Colonic mucosa (tissue), 4 donors: Measurements from ENCODE around the gene SPRR2D. TPM values are rescaled to one million over a fixed set of nuclear protein-coding genes. Genes with fewer than 3 reads are reported as not detected.
"Not testable (repeated sequence)": the region's sequence is repeated elsewhere in the genome, so short reads cannot be mapped to it uniquely, and the experiment has no call there.

ENCODE experiments used
- DNase-seq: peaks from one replicate; pipeline ENCODE4 v3.0.0-alpha.2; 2020
- H3K27ac ChIP-seq: fragments of 200-600 bp; one replicate; pipeline ENCODE4 v1.8.0; 2021
- H3K27me3 ChIP-seq: fragments of 200-600 bp; one replicate; pipeline ENCODE4 v1.8.0; 2021
- H3K36me3 ChIP-seq: fragments of 200-600 bp; one replicate; pipeline ENCODE4 v1.8.0; 2021
- H3K4me1 ChIP-seq: fragments of 200-600 bp; one replicate; pipeline ENCODE4 v1.8.0; 2021; ENCODE audit warnings: mild to moderate bottlenecking
- H3K4me3 ChIP-seq: fragments of 200-600 bp; one replicate; pipeline ENCODE4 v1.8.0; 2021
- H3K9ac ChIP-seq, 2 donors: one replicate each; pipeline ENCODE4 v1.7.0; 2013; ENCODE audit warnings: control low read depth in 2 of 2, low read depth in 2 of 2, low read length in 2 of 2
- H3K9me3 ChIP-seq: fragments of 200-600 bp; one replicate; pipeline ENCODE4 v1.8.0; 2021
- intact Hi-C: fragments of 100-400 bp; cut with DNase I; formaldehyde crosslinking; loops from one replicate; pipeline ENCODE4 v1.14.1; 2022
- total RNA-seq, 2 donors: library from RNA; stranded (reverse); fragmentation: NEBNext Ultra II Directional in 1 of 2; extraction: Animal tissue kit (Norgen Biotek cat#: 25700) in 1 of 2; gene quantifications; one replicate each; pipeline ENCODE4 v1.2.1, GENCODE V29; 2021
- TF ChIP-seq, protein P1 (sequence below): fragments of 200-600 bp; IDR thresholded peaks from one replicate; pipeline ENCODE4 v1.8.0; 2022; ENCODE audit warnings: antibody characterized with exemption, mild to moderate bottlenecking
- donor health status: healthy.
- donor health status: DM: no; HTN: no; CAD: no.
- donor health status: DM: no; HTN: no; CAD: no.

The SPRR2D gene
- total RNA-seq, 2 donors from 2014 or later = not detected

DNA sequence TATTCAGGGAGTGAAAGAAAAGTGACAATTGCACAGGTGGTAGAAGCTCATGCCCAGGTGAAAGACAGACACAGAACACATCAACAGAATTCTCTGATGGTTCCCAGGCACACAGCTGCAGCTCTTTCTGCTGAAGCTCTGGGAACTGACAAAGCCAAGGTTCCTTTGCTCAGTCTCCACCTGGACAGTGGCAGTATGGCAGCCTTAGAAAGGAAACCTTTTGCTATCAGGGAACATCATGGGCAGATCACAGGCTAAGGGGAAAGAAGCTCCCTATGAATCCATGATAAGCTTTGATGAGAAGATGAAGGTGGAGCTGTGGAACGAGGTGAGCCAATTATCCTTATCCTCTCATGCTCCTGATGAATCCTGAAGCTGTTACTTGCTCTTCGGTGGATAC lies 29.3 kb upstream of the SPRR2D start:
- no peak for DNase-seq
- H3K9ac ChIP-seq = no peak overlapping the region
- H3K36me3 ChIP-seq = no peaks in the 10 kb centered on the region
- H3K27ac ChIP-seq = no peak overlapping the region
- TF ChIP-seq, protein P1, sequence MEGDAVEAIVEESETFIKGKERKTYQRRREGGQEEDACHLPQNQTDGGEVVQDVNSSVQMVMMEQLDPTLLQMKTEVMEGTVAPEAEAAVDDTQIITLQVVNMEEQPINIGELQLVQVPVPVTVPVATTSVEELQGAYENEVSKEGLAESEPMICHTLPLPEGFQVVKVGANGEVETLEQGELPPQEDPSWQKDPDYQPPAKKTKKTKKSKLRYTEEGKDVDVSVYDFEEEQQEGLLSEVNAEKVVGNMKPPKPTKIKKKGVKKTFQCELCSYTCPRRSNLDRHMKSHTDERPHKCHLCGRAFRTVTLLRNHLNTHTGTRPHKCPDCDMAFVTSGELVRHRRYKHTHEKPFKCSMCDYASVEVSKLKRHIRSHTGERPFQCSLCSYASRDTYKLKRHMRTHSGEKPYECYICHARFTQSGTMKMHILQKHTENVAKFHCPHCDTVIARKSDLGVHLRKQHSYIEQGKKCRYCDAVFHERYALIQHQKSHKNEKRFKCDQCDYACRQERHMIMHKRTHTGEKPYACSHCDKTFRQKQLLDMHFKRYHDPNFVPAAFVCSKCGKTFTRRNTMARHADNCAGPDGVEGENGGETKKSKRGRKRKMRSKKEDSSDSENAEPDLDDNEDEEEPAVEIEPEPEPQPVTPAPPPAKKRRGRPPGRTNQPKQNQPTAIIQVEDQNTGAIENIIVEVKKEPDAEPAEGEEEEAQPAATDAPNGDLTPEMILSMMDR = no peak
- intact Hi-C loops = no loop called here
- no peak overlapping the region for H3K4me3 ChIP-seq
- no peaks in the 10 kb centered on the region for H3K27me3 ChIP-seq
- no peaks in the 10 kb centered on the region for H3K9me3 ChIP-seq
- H3K4me1 ChIP-seq = no peaks in the 10 kb centered on the region

- H3K4me3 ChIP-seq = no peak overlapping the region
- no peak for DNase-seq
- no peaks in the 10 kb centered on the region for H3K9me3 ChIP-seq
- no peak overlapping the region for H3K27ac ChIP-seq
- H3K9ac ChIP-seq = no peak overlapping the region
- H3K4me1 ChIP-seq = no peaks in the 10 kb centered on the region
- intact Hi-C loops = no loop called here
- H3K36me3 ChIP-seq = no peaks in the 10 kb centered on the region
- no peaks in the 10 kb centered on the region for H3K27me3 ChIP-seq
- TF ChIP-seq, protein P1 = no peak
Observed at GRCh38 chr1:153058826-153059784, 18.2 kb upstream of the SPRR2D start.

GRCh38 chr1:153058154-153058553 lies 17.2 kb upstream of the SPRR2D start:
- Histone ChIP-seq H3K9ac (no peak overlapping the region), H3K36me3 (no peaks in the 10 kb centered on the region), H3K4me3 (no peak overlapping the region), H3K9me3 (no peaks in the 10 kb centered on the region), H3K4me1 (no peaks in the 10 kb centered on the region), H3K27ac (no peak overlapping the region), H3K27me3 (no peaks in the 10 kb centered on the region)
- intact Hi-C loops = no loop called here
- TF ChIP-seq, protein P1 = no peak
- DNase-seq = no peak

GRCh38 chr1:153057375-153057774 lies 16.5 kb upstream of the SPRR2D start, which contains the start of gene SPRR2A:
SPRR2A (minus strand) TSS chr1:153057512; CDS start chr1:153056735, 777 bp downstream.
- Histone ChIP-seq H3K27me3 (no peaks in the 10 kb centered on the region), H3K9me3 (no peaks in the 10 kb centered on the region), H3K36me3 (no peaks in the 10 kb centered on the region), H3K4me1 (no peaks in the 10 kb centered on the region), H3K9ac (no peak within 1 kb of the TSS), H3K4me3 (no peak within 1 kb of the TSS), H3K27ac (no peak within 1 kb of the TSS)
- intact Hi-C loops = no loop called here
- DNase-seq = no peak
- TF ChIP-seq, protein P1 = no peak

GRCh38 chr1:153056111-153056510 lies 15.2 kb upstream of the SPRR2D start:
- intact Hi-C loops, H3K27me3 ChIP-seq, H3K36me3 ChIP-seq, H3K9me3 ChIP-seq, H3K9ac ChIP-seq, H3K27ac ChIP-seq, H3K4me3 ChIP-seq, DNase-seq, H3K4me1 ChIP-seq: not testable (repeated sequence)

DNA sequence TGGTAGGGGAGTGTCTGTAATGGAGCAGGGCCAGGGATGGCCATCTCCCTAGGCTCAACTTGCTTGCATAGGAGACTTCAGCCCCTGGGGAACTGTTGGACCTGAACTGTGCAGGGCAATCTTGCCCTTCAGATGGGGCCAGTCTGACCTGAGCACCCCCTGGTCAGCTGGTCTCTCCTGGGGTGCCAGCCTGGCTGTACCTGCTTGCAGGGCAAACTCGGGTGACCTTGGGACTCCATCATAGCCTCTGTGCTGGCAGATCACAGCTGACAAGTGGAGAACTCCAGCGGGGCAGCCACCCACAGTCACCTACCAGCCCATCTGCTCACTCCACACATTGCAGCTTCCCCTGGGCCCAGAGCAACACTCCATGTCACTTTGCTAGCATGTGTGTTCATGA lies 8.3 kb upstream of the SPRR2D start:
- Histone ChIP-seq H3K36me3 (no peaks in the 10 kb centered on the region), H3K9ac (no peak overlapping the region), H3K4me3 (no peak overlapping the region), H3K27ac (no peak overlapping the region), H3K4me1 (no peaks in the 10 kb centered on the region), H3K9me3 (no peaks in the 10 kb centered on the region), H3K27me3 (no peaks in the 10 kb centered on the region)
- no peak for DNase-seq
- intact Hi-C loops = no loop called here
- TF ChIP-seq, protein P1 = no peak
